AG10803 (cell line): ENCODE data around the gene SPRED2.
A peak's percentile ranks its signal among the peaks of the same experiment; 100 is the strongest.

Experiments used
- DNase-seq: peaks from one replicate; pipeline ENCODE4 v3.0.0; 2010; ENCODE audit warnings: low read depth
- H3K4me3 ChIP-seq: 2 replicates; pipeline ENCODE4 v1.5.1; 2011; ENCODE audit warnings: mild to moderate bottlenecking, low read length, control low read depth
- CTCF ChIP-seq: conservative IDR thresholded peaks from 2 replicates; pipeline ENCODE4 v1.5.1; 2011; ENCODE audit warnings: mild to moderate bottlenecking, low read length, control low read depth, inconsistent platforms

SPRED2 gene

DNA sequence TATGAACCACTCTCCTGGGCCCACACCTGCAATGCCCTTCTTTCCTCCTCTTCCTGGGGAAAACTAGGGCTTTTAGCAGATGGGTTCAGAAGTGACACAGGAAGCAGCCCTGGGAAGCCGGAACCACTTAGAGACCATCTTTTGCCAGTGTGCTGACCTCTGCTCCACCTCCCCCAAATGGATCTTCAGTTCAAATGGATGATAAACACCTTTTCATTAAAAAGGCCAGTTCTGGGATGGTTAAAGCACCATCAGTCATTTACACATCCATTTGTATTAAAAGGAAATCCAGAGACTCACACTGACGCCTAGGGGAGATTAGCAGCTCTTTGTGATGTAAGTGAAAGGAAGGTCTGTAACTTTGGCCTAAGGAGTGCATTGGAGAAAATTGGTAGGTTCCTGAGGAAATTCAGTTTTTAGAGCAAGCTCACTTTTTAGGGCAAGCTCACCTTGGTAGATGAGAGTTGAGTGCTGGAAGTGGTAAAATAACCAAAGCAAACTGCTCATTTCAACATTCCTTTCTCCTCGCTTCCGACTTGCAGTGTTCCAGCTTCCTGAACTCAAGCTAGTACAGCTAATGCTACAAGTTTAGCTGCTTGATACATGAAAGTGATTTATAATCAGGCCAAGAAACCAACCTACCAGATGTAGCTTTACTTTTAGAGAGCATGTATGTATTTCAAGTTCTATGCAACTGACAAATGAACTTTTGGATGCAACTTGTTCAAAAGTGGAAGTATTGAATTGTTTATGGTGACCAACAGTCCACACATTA is 157.1 kb downstream of the SPRED2 start:
- no peak for TF ChIP-seq CTCF
- H3K4me3 ChIP-seq = no peak overlapping the region
- no peak for DNase-seq

GRCh38 chr2:65273344-65273743 is 159.1 kb downstream of the SPRED2 start:
- no peak for DNase-seq
- no peak for TF ChIP-seq CTCF
- H3K4me3 ChIP-seq = no peak overlapping the region

GRCh38 chr2:65268957-65269356 is 163.4 kb downstream of the SPRED2 start:
- DNase-seq = no peak
- TF ChIP-seq CTCF = no peak
- no peak overlapping the region for H3K4me3 ChIP-seq

DNA sequence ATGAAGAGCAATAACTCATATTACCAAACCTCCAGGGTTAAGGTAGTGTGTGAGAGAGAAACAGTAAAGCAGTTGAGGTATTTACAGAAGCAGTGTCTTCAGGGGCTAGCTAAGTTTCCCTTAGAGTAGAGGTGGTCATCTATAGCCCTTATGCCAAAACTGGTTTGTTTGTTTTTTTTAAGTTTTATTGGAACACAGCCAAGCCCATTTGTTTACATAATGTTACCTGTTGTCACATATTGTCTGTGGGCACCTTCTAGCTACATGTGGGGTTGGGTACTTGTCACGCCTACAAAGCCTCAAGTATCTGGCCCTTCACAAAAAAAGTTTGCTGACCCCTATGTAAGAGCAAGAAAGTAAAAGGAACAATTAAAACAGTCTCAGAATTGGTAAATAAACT is 165.4 kb downstream of the SPRED2 start:
- no peak for TF ChIP-seq CTCF

DNA sequence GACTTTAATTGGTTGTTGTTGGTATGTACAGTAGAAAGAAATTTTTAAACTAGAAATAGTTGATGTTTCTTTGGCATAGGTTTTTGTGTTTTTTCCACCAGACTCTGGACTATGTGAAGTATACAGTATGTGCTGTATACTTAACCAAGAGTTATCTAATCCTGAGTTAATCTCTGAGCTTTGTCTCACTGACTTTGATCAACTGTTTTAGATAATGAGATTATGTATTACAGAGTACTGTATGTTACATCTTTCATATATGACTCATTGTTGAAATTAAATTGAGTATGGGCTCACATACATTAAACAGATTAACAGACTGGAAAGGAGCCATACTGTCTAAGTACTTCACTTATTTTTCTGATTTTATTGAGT is 166.7 kb downstream of the SPRED2 start:
- no peak for DNase-seq
- no peak for TF ChIP-seq CTCF
- no peak overlapping the region for H3K4me3 ChIP-seq

More for the DNA sequence above, 165.4 kb downstream of the SPRED2 start:
- H3K4me3 ChIP-seq = no peak overlapping the region
- no peak for DNase-seq

GRCh38 chr2:65264821-65265670 is 167.4 kb downstream of the SPRED2 start:
- DNase-seq = peak; percentile 89
- TF ChIP-seq CTCF = peak; percentile 83

More at GRCh38 chr2:65264821-65265670, 167.4 kb downstream of the SPRED2 start:
- H3K4me3 ChIP-seq = no peak overlapping the region
